T47D (cell line): ENCODE measurements around the gene RPL11.
"Not testable (repeated sequence)": the region's sequence is repeated elsewhere in the genome, so short reads cannot be mapped to it uniquely, and the experiment has no call there.

Experiments used
- DNase-seq, 2 experiments: peaks; one replicate each; pipeline versions ENCODE4 v3.0.0 to v3.0.0-alpha.2; 2011 to 2012; ENCODE audit warnings: low read depth in 1 of 2, low spot score in 1 of 2
- JUND ChIP-seq: IDR thresholded peaks from 2 replicates; pipeline ENCODE4 v1.6.1; 2012; ENCODE audit warnings: low read depth
- in situ Hi-C: cut with HindIII; loops from 2 replicates; pipeline ENCODE4 v1.10.0; 2016; ENCODE audit warnings: low sequenced_read_pairs, low pct_unique_long_range_greater_than_20kb

Gene RPL11

DNA sequence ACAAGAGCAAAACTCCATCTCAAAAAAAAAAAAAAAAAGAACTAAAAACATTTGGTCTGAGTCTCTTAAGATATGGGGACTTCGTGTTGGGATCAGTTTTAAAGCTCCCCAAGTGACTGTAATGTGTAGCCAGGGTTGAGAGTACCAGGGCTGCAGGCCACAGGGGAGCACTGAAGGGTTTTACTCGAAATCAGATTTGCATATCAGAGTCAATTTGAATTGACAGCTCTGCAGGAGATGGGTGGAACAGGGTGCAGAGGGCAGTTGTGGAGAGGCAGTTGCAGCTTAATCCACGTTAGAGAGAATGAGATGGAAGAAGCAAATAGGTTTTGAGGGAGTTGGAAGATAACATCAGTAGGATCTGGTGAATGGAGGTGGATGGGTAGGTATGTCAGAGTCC lies 31.0 kb downstream of the RPL11 start:
- DNase-seq: no peak
- TF ChIP-seq JUND: no peak
- in situ Hi-C loops: no loop called here

GRCh38 chr1:23726686-23727085 lies 35.1 kb downstream of the RPL11 start:
- no peak for TF ChIP-seq JUND
- in situ Hi-C loops: no loop called here
- no peak for DNase-seq

DNA sequence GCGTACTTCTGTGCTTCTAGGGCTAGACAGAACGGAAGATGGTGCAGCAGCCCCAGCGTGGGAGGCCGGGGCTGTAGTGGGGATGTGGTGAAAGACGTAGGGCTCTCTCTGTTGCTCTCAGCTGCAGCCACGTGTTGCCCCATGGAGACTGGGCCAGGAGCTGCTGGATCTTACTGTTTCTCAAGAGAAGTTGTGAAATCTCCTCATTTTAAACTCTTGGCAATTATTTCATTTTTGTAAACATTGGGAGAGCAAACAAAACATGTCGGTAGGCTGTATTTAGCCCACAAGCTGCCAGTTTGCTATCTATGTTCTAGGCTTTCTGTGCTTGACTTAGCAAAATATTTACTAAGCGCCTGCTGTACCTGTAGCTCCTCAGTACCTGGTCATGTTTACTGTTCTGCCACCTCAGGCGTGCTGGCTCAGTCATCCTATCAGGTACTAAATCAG lies 35.8 kb downstream of the RPL11 start:
- peak; percentile 18 to 85 for DNase-seq
- no peak for TF ChIP-seq JUND
- in situ Hi-C loops: no loop called here

DNA sequence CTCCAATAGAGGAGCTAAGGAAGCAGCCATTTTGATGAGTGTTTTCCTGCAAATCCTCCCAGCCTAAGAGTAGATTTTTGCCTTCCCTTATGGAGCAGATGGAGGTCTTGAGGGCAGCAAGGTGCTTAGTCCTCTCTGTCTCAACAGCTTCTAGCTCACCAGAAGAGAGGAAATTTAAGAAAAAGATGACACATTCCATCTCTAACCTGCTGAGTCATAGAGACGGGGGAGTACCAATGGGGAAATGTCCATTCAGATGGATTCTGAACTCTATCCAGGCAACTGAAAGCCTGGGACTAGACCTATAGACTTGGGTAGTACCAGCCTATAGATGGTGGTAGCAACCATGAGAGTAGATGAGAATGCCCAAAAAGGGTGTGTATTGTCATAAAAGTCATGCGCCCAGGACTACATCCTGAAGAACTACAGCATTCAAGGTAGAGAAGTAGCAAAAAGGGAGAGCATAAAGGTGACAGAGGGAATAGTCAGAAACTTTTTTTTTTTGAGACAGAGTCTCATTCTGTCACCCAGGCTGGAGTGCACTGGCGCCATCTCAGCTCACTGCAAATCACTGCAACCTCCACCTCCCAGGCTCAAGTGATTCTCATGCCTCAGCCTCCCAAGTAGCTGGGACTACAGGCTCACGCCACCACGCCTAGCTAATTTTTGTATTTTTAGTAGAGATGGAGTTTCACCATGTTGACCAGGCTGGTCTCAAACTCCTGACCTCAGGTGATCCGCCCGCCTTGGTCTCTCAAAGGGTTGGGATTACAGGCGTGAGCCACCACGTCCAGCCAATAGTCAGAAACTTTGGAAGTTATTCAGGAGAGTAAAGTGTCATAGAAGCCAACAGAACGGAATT lies 41.0 kb downstream of the RPL11 start:
- DNase-seq: no peak
- no peak for TF ChIP-seq JUND
- in situ Hi-C loops: no loop called here

DNA sequence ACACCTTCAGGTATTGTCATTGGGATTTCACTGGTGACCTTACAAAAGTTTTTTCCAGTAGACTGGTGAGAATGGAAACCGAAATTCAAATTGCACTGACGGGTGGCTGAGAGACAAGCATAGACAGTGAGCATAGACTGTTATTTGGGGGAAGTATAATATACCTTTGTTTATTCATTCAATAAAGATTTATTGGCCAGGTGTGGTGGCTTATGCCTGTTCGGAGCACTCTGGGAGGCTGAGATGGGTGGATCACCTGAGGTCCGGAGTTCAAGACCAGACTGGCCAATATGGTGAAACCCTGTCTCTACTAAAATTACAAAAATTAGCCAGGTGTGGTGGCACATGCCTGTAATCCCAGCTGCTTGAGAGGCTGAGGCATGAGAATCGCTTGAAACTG lies 41.7 kb downstream of the RPL11 start:
- DNase-seq, in situ Hi-C loops: not testable (repeated sequence)

- no peak for DNase-seq
- TF ChIP-seq JUND: no peak
- in situ Hi-C loops: no loop called here
Measured at GRCh38 chr1:23736437-23737134, 45.0 kb downstream of the RPL11 start.

DNA sequence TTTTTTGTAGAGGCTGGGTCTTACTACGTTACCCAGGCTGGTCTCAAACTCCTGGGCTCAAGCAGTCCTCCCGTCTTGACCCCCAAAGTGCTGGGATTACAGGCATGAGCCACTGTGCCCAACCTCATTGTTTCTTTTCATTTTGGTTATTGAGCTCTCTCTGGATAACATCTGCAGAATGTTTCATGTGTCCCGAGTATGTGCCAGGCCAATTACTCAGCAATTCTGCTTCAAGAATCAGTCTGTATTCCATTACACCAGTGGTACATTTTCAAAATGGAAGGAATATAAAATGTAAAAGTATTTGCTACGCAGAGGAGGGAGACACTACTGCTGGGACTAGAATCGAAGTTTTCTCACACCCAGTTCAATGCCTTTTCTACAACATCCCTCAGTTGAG lies 50.0 kb downstream of the RPL11 start:
- TF ChIP-seq JUND: no peak
- in situ Hi-C loops: no loop called here
- DNase-seq: no peak

DNA sequence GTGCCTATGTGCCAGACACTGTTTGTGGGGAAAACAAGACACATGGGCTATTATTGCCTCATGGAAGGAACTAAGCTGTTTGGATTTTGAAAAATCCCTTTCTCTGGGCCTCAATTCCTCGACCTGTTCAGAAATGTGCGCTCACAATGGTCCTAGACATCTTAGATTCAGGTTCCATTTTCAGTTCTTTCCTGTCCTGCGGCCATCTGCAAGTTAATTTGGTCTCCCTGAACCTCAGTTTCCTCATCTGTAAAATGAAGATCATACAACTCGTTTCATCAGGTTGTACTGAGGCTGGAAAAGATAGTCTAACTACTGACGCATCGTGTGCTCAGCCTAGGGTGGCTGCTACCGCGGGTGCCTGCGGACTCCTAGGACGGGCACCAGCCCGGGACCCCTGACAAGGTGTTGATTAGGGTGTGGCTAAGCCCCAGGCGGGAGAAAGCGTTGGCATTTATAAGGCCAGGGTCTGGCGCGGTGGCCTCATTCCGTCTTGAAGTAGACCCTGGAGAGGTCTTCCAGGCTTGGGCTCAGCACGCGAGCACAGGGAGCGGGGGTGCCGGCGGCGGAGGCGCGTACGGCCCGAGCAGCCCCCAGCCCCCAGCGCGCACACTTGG lies 51.2 kb downstream of the RPL11 start:
- TF ChIP-seq JUND: no peak
- no peak for DNase-seq
- in situ Hi-C loops: no loop called here

- in situ Hi-C loops: no loop called here
- peak; percentile 63 to 84 for DNase-seq
- no peak for TF ChIP-seq JUND
Measured at GRCh38 chr1:23743287-23744152, 51.9 kb downstream of the RPL11 start, which contains the start of gene ELOA. TSS of gene ELOA (plus strand) at chr1:23743471. CDS start at chr1:23743504, 33 bp downstream.

- DNase-seq: peak; percentile 33 to 46
- in situ Hi-C loops: no loop called here
- TF ChIP-seq JUND: no peak
Measured at GRCh38 chr1:23745515-23745914, 53.9 kb downstream of the RPL11 start.
